ENCODE results near the gene MICU2.

- TF ChIP-seq, protein P1, sequence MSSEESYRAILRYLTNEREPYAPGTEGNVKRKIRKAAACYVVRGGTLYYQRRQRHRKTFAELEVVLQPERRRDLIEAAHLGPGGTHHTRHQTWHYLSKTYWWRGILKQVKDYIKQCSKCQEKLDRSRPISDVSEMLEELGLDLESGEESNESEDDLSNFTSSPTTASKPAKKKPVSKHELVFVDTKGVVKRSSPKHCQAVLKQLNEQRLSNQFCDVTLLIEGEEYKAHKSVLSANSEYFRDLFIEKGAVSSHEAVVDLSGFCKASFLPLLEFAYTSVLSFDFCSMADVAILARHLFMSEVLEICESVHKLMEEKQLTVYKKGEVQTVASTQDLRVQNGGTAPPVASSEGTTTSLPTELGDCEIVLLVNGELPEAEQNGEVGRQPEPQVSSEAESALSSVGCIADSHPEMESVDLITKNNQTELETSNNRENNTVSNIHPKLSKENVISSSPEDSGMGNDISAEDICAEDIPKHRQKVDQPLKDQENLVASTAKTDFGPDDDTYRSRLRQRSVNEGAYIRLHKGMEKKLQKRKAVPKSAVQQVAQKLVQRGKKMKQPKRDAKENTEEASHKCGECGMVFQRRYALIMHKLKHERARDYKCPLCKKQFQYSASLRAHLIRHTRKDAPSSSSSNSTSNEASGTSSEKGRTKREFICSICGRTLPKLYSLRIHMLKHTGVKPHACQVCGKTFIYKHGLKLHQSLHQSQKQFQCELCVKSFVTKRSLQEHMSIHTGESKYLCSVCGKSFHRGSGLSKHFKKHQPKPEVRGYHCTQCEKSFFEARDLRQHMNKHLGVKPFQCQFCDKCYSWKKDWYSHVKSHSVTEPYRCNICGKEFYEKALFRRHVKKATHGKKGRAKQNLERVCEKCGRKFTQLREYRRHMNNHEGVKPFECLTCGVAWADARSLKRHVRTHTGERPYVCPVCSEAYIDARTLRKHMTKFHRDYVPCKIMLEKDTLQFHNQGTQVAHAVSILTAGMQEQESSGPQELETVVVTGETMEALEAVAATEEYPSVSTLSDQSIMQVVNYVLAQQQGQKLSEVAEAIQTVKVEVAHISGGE (CRISPR knock-in tag; IDR thresholded peaks at IDR 0.05), result no peak
- no peak for TF ChIP-seq BHLHE40 (IDR thresholded peaks at IDR 0.05; ENCODE audit: borderline replicate concordance in 1 of 2, low read depth in 2 of 2, low read length in 1 of 2)
Observed at GRCh38 chr13:21556051-21556450, 47.9 kb downstream of the MICU2 start.

Measured in GM12878 (cell line).